Neutrophil (primary cell): ENCODE measurements around the gene LOXHD1.

Experiments
- H3K27ac ChIP-seq: fragments of 200-600 bp; sonication (generic); 2 replicates; pipeline ENCODE4 v1.5.1; 2016; ENCODE audit warnings: mild to moderate bottlenecking, moderate library complexity
- H3K27me3 ChIP-seq: fragments of 200-600 bp; sonication (generic); 2 replicates; pipeline ENCODE4 v1.6.0; 2016; ENCODE audit warnings: mild to moderate bottlenecking
- H3K36me3 ChIP-seq: fragments of 200-600 bp; sonication (generic); 2 replicates; pipeline ENCODE4 v1.5.1; 2017
- H3K4me1 ChIP-seq, 2 experiments: fragments of 200-600 bp in 1 of 2; sonication (generic) in 1 of 2; 1 replicate in 1 of 2; 2 replicates in 1 of 2; pipeline versions ENCODE4 v1.5.1 to v1.6.1; 2013 to 2016; ENCODE audit warnings: low read depth in 1 of 2, low read length in 1 of 2, mild to moderate bottlenecking in 1 of 2, moderate library complexity in 1 of 2; ENCODE audit not compliant: control insufficient read depth in 1 of 2, insufficient read depth in 1 of 2
- H3K4me3 ChIP-seq, 2 experiments: fragments of 200-600 bp in 1 of 2; sonication (generic) in 1 of 2; 1 replicate in 1 of 2; 2 replicates in 1 of 2; pipeline ENCODE4 v1.5.1; 2013 to 2016; ENCODE audit warnings: low read depth in 1 of 2, low read length in 1 of 2, mild to moderate bottlenecking in 1 of 2, moderate library complexity in 1 of 2
- H3K9me3 ChIP-seq: fragments of 200-600 bp; sonication (generic); 2 replicates; pipeline ENCODE4 v1.5.1; 2016
- CTCF ChIP-seq: fragments of 200-600 bp; sonication (generic); IDR thresholded peaks from 2 replicates; pipeline ENCODE4 v1.5.1; 2016; ENCODE audit warnings: antibody characterized with exemption

Gene LOXHD1

GRCh38 chr18:46700066-46700824 is 43.2 kb upstream of the LOXHD1 start:
- Histone ChIP-seq H3K27me3 (peaks cover 9% of the 10 kb centered on the region), H3K27ac (no peak overlapping the region), H3K4me3 (no peak overlapping the region), H3K4me1 (no peaks in the 10 kb centered on the region), H3K9me3 (no peaks in the 10 kb centered on the region), H3K36me3 (no peaks in the 10 kb centered on the region)
- TF ChIP-seq CTCF: no peak

GRCh38 chr18:46696702-46697101 is 39.7 kb upstream of the LOXHD1 start:
- no peaks in the 10 kb centered on the region for H3K9me3 ChIP-seq
- peaks cover 9% of the 10 kb centered on the region for H3K27me3 ChIP-seq
- no peaks in the 10 kb centered on the region for H3K4me1 ChIP-seq
- no peaks in the 10 kb centered on the region for H3K36me3 ChIP-seq
- TF ChIP-seq CTCF: no peak
- H3K4me3 ChIP-seq: no peak overlapping the region
- no peak overlapping the region for H3K27ac ChIP-seq

- Histone ChIP-seq H3K4me1 (no peaks in the 10 kb centered on the region), H3K36me3 (no peaks in the 10 kb centered on the region)
- no peak for TF ChIP-seq CTCF
Measured at GRCh38 chr18:46696268-46696667, 39.2 kb upstream of the LOXHD1 start.

GRCh38 chr18:46693996-46694395 is 37.0 kb upstream of the LOXHD1 start:
- no peak for TF ChIP-seq CTCF
- Histone ChIP-seq H3K4me3 (no peak overlapping the region), H3K4me1 (no peaks in the 10 kb centered on the region)

More at GRCh38 chr18:46696268-46696667, 39.2 kb upstream of the LOXHD1 start:
- no peak overlapping the region for H3K4me3 ChIP-seq
- H3K27me3 ChIP-seq: peaks cover 9% of the 10 kb centered on the region
- no peak overlapping the region for H3K27ac ChIP-seq
- H3K9me3 ChIP-seq: no peaks in the 10 kb centered on the region

GRCh38 chr18:46688853-46689525 is 32.0 kb upstream of the LOXHD1 start:
- TF ChIP-seq CTCF: no peak
- H3K27ac ChIP-seq: no peak overlapping the region

More at GRCh38 chr18:46693996-46694395, 37.0 kb upstream of the LOXHD1 start:
- H3K27ac ChIP-seq: no peak overlapping the region
- no peaks in the 10 kb centered on the region for H3K9me3 ChIP-seq
- H3K36me3 ChIP-seq: no peaks in the 10 kb centered on the region
- peaks cover 9% of the 10 kb centered on the region for H3K27me3 ChIP-seq

More at GRCh38 chr18:46688853-46689525, 32.0 kb upstream of the LOXHD1 start:
- no peaks in the 10 kb centered on the region for H3K9me3 ChIP-seq
- H3K27me3 ChIP-seq: no peaks in the 10 kb centered on the region
- no peaks in the 10 kb centered on the region for H3K36me3 ChIP-seq
- no peak overlapping the region for H3K4me3 ChIP-seq
- H3K4me1 ChIP-seq: no peaks in the 10 kb centered on the region
